GM10847 (cell line): ENCODE results near the gene MAD1L1.

Experiments
- POLR2A ChIP-seq: IDR thresholded peaks from 2 replicates; pipeline ENCODE4 v1.6.1; 2011; ENCODE audit not compliant: insufficient read length; ENCODE audit errors: extremely low read depth

The MAD1L1 gene

DNA sequence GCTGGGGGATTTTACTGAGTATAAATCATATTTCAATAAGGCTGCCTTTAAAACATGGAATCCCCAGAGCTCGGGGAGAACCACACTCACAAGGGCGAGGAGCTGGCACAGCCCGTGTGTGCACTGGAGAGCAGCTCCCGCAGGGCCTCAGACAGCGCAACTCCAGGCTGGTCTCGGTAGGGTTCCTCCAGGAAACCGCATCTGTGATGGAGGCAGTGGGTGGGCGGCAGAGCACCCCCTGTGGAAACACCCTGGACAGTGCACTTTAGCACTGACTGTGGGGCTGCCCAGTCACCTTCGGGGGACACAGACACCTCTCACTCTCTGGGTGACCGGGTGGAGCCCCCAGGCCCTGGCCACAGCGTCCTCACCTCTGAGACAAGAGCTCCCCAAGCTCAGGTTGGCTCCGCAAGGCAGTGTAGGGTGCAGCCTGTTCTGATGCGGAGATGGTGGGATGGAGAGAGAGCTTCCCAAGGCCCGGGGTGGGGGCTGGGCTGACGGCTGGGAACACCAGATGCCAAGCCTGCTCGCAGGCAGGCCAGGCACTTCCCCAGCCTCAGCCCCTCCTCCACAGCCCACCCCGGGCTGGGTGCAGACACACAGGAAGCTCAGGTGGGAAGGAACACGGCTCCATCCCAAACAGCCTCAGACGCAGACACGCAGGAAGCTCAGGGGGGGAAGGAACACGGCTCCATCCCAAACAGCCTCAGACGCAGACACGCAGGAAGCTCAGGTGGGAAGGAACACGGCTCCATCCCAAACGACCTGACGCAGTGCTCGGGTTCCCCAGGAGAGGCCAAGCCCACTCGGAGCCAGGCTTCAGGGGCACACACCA is 224.4 kb downstream of the MAD1L1 start:
- no peak for TF ChIP-seq POLR2A

DNA sequence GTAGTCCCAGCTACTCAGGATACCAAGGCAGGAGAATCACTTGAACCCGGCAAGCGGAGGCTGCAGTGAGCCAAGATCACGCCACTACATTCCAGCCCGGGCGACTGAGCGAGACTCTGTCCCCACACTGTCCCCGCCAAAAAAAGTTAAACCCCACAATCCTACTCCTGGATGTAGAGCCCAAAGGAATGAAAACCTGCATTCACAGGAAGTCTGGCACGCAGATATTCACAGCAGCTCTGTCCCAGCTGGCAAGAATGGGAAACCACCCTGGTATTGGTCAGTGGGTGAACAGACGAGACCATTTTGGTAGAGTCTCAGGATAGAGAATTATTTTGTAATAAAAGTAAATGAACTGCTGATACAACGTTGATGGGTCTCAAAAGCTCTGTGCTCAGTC is 225.2 kb downstream of the MAD1L1 start:
- TF ChIP-seq POLR2A: no peak

DNA sequence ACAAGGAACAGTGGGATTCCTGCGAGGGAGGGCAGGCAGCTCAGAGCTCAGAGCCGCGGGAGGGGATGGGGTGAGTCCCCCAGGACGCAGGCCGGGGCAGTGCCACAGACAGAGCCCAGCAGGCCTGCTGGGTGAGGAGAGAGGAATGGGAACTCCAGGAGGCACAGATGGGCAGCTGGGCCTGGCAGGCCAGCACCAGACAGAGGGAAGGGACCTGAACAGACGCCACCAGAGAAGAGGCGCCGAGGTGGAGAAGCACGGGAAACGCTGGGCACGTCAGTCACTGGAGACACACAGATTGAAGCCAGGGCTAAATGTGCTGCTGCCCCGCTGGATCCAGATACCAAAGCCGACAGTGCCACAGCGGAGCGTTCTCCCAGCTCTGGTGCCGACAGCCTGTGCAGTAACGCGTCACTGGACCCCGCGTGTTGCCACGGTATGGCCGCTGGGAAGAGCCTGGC is 225.8 kb downstream of the MAD1L1 start:
- TF ChIP-seq POLR2A: no peak

DNA sequence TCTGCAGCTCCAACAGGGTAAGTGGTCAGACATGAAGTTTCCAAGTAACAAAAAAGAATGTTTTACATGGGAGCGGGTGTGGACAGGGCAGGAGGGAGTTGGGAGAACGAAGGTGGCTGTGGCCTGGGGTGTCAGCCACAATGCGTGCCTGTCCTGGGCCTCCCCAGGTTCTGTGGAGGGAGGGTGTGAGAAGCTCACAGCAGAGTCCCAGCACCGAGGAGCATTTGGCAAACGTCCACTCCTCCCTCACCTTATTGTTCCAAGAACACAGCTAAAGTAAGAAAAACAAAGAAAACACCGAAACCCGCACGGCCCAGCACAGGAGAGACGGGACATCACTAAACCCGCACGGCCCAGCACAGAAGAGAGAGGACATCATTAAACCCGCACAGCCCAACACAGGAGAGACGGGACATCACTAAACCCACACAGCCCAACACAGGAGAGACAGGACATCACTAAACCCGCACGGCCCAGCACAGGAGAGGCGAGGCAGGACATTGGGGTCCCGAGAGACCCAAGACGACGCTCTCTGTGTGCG is 226.4 kb downstream of the MAD1L1 start:
- no peak for TF ChIP-seq POLR2A

DNA sequence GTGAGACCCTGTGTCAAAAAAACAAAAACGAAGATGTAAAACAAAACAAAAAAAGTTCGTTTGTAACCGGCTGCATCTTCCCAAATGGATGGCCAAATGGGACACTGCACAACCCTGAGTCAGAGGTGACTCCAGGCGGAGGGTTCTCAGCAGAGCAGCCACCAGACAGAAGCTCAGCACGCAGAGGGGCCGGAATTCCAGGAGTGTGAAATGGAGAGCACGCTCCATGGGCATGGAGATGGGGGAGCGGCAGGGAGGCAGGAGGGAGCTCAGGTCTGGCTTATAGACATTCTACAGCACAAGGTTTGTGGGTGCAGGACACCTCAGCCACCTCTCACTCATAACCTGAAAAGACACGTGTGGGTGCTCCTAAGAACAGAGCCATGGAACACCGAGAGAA is 227.0 kb downstream of the MAD1L1 start:
- TF ChIP-seq POLR2A: no peak

DNA sequence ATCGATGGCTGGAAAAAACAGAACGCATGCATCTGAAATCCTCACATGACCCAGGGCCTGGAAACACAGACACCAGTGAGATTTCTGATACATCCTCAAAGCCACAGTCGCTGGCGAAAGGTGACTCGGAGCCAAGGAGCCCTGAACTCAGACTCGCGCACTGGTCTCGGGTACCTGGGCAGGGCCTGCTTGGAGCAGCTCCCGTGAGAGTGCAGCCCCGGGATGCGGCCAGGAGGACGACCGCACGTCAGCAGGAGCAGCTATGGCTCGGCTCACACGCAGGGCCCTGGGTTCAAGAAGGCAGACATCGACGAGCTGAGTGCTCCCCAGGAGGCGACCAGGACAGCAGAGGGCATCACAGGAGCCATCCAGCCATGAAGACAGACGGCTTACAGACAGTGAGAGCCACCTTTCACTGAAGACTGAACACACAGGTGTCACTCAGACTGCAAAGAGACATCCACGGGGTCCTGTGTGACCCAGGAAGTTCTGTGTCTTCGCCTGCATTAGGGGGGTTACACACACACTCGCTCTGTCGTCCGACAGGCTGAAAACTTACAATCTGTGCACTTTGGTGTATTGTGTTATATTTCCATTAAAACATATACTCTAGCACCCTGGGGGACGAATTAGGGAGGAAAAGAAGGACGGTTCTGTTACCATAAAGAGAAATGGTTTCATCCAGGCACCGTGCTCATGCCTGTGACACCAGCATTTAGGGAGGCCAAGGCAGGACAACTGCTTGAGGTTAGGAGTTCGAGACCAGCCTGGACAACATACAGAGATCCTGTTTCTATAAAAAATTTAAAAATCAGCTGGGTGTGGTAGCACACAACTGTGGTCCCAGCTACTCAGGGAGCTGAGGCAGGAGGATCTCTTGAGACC is 227.7 kb downstream of the MAD1L1 start:
- TF ChIP-seq POLR2A: no peak

DNA sequence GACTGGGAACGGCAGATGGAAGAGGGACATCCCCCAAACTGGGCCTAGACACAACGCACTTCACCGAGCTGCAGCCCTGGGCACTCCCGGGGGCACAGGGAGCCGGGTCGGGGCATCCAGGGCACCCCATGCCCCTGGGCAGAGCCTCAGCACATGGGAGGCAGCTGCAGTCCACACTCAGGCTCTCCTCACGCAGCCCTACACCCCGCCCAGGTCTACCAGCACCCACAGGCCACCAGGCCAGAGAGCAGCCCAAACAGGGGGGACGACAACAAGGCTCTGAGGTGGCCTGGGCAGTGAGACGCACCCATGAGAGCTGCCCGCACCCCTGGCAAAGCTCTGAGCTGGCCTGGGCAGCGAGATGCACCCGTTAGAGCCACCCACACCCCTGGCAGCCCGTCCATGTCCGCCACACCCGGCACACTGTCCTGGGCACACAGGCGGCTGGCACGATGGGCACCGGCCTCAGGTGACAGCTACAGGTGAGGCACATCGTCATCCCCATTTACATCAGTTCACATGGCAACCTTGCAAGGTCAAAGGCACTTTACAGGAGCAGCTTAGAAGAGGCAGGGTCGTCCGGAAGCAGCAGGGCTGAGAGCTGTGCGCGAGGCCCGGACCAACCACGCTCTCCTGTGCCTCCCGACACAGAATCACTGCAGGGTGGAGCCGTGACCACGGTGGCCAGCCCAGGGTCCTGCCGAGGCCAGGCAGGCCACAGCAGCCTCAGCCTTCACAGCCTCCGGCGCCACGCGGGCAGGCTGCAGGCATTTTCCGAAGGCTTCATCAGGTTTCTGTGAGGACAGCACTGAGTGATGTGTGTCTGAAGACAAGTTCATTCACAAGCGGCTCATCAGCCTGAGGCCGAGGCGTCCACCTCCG is 228.6 kb downstream of the MAD1L1 start:
- no peak for TF ChIP-seq POLR2A

DNA sequence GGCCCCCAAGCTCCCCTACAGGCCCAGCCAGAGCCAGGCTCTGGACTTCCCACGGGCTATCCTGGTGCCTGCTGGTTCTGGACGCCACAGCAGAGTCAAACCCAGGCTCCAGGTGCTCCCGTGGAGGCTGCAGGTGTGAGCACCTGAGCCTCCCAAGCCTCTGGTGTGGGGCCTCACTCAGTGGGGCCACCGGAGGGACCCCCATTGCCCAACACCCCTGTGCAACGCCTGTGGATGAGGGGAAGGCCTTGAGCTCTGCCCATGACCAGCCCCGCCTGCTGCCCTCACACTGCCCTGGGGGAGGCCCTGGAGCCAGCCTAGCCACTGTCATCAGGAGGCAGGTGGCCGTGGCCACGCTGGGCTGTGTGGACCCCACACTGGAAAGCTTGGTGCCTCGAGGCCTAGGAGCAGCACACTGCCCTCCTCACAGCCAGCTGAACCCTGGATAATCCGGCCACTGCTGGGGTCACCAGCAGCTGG is 229.3 kb downstream of the MAD1L1 start:
- no peak for TF ChIP-seq POLR2A

DNA sequence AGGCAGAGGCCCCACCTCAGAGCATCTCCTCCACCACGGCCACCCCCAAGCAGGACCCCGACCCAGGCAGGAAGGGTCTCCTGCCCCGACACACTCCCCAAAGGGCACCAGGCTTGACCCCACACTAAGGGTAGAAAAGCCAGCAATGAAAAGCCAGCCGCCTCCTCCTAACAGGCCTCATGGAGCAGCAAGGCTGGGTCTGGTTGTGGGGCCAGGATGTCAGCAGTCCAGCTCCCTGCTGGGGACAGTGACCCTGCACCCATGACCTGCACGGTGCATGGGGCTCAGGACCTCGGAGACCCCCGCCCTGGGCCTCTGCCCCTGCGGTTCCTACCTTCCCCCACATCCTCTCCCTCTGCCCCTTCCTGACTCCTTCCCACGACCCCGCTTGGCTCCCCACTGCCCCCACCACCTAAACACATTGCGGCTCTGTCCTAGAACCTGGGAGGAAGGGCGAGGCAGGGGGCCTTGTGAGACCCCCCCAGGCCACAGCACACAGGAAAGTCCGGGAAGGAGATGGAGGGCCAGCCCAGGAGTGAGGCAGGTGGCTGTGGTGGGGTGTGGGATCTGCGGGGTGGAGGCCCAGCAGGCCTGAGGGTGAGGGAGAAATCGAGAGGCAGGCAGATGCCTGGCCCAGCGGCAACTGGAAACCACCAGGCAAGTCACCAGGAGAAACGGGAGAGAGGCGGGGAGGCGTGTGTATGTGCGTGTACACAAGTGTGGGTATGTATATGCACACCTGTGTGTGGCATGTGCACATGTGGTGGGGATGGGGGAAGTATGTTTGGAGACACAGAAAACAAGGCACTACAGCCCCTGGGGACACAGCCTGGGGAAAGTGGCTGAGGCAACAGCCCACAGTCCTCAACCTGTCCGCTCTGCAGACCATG is 229.9 kb downstream of the MAD1L1 start:
- no peak for TF ChIP-seq POLR2A

DNA sequence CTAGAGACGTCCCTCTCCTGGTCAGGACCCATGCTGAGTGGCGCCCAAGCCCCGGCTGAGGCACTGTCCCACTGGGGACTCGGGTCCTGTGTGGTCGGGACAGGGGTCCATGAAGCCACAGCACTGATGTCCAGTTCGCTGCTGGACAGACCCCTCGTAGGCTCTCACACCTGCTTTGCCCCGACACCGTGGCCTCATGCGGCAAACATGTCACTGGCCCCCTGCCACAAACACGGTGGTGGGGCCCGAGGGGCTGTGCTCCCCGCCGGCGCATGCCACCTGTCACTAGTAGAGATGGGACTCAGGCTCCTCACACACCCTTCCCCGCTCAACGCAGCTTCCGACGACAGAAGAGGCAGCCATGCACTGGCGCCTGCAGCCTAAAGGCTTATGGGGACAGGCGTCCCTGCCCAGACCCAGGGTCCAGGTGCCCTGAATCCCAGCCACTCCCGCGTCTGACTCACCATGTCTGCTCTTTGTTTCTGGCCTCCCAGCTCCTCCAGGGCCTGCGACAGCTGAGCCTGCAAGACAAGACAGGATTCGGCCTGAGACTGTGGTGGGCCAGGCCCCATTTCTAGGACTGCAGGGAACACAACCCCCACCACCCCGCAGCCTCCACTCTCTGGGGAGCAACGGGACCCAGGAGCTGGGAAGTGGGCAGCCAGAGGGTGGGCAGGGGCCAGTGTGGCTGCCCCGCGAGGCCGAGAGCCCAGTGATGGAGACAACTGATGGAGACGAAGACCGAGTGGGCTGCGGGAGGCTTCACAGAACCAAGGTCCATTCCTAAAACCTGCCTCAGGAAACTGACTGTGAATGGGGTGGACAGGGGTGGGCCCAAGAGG is 230.9 kb downstream of the MAD1L1 start:
- no peak for TF ChIP-seq POLR2A

DNA sequence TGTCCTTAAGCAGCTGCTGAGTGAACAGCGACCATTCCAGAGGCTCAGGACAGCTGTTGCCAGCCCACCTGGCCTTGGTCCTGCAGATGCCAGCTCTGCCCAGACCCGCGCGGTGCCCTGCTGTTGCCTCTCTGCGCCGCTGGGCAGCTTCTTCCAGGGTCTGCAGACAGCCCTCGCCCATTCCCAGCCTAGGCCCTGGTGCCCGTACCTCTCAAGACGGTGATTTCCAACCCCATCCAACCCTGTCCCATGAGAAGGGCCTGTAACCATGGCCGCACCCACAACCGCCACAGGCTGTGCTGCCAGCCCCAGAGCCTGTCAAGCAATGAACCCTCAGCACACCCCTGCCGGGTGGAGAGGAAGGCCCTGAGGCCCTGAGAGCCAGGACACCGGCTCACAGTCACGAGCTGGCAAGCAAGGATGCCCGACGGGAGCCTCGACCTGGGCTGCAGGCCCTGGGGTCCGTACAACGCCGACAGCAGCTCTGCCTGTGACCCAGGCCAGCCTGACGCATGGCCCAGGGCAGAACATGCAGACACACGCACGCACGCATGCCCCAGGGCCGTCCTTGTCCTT is 231.9 kb downstream of the MAD1L1 start:
- no peak for TF ChIP-seq POLR2A

DNA sequence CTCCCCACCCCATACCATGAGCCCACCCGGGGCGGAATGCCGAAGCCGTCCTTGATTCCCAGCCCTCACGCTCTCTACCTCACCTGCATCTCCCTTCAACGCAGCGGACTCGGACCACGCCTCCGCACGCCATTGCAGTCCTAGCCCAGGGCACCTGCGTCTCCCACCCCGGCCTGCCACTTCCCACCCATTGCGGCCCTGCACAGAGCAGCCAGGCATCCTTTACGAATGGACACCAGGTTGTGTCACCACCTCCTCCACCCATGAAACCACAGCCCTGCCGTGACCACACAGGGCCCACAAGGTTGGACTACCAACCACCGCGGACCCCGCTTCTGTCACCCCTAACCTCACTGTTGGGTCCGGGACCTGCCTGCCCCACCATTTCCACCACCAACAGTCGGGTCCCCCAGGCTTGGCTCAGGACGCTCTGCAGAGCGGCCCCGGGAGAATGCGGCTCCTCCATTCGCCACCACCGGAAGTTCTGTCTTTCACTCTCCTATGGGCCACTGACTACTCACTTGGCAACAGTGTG is 232.5 kb downstream of the MAD1L1 start:
- no peak for TF ChIP-seq POLR2A
